NCI-H510A treated with DMSO at 0.1 percent for 48 hours (cell line): ENCODE measurements around the gene MYO9A.

ENCODE experiments used
- DNase-seq: peaks from one replicate; lab custom pipeline; 2025; lab: John Stamatoyannopoulos, UW

Gene MYO9A

DNA sequence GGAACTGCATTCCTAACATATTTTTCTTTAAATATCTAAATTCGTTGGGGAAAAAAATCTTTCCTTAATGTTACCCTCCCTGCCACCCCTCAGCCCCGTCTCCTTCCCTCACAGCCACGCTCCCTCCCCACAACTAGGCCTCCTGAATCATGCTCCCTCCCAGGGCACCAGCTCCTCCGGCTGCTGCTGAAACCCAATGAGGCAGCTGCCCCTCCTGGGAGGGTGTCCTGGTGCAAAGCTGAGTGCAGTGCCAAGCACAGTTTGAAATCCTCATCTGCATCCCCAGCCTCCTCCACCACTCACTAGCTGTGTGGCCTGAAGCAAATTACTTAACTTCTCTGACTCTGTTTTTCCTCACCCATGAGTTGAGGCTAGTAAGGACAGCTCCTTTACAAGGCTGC, 310.3 kb downstream of the MYO9A start:
- DNase-seq: no peak

DNA sequence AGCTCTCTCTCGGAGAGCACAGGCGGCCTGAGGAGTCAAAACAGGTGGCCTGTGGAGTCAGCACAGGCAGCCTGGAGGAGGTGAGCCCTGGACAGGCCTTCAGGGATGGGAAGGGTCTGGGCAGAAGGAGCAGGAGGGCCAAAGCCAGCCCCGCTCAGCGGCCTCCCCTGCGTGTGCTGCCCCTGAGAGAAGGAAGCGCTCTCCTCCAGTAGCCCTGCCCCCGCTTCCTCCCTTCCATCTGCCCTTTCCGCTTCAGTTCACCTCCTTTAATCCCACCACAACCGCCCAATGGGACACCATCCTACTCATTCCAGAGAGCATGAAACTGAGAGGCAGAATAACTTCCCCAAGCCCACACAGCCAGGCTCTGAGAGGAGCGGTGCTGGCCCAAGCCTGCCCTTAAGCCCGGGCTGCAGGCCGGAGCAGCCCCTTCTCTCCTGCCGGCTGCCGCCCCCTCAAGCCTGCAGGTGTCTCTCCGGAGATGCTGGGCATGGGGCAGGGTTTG, 310.8 kb downstream of the MYO9A start:
- DNase-seq: no peak

DNA sequence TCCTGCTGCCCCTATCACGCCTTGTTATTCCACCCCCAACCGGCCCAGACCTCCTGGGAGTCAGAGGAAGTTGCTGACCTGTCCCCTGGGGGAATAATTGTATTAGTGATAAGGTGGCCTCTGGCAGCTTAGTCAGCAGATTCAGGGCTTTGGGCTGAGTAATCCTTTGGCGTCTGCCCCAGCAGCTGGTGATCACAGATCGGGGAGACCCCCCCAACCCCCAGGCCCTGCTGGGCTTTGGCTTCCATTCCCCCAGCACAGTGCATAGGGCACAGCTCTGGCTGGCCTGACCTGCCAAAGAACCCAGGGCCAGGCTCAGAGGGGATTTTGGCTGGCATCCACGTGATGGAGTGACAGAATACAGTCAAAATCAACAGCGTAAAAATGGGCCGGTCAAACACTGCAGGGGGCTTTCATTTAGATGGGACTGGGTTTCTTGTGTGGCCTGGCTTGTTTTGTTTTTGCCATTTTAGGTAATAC, 311.5 kb downstream of the MYO9A start:
- DNase-seq: no peak

DNA sequence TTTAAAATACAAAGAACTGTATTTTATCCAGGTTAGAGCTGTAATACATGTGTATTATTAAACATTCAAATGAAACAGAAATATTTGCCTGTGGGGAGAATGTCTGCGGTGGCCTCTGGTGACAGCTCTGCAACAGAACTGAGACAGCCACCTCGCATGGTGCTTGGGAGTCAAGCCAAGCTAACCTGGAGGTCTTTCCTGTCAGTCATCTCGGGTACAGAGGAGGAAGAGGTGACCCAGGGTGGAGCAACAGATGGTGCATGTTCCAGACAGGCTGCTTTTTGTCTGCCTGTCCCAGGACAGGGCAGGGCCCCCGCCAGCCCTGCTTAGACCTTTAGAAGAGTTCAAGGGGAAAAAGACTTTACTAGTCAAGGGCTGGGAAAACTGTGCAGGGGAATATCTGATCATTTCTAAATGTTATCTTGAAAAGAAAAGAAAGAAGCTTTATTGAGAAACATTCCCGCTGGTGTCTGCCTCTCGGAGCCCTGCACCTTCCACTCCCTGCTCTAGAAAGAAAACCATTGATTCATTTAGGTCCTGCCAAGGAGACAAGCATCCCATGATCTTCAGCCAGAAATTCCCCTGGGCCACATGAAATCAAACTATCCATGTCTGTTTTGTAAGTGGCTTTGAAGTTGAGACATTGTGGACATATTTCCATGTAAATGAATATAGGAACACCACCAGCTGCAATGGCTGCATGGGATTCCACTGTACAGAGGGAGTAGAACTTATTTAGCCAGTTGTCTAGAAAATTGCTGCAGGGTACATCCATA, 313.1 kb downstream of the MYO9A start:
- DNase-seq: no peak

DNA sequence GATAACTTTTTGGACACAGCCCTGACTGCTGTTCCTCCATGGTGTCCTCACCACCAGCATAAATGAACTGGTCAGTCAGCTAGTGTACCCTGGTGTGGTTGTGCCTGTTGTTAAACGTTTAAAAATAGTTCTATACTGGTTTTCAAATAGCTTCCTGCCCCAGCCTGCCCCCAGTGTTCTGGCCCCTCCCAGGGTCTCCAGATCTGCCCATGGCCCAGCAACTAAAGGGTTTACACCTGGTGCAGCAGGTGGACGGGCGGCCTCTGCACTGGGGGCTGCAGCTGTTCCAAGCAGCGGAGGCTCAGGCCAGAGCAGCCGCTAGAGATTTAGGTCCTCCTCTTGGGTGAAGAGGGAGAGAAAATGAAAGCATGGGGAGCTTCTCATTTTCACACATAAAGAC, 313.7 kb downstream of the MYO9A start:
- no peak for DNase-seq

DNA sequence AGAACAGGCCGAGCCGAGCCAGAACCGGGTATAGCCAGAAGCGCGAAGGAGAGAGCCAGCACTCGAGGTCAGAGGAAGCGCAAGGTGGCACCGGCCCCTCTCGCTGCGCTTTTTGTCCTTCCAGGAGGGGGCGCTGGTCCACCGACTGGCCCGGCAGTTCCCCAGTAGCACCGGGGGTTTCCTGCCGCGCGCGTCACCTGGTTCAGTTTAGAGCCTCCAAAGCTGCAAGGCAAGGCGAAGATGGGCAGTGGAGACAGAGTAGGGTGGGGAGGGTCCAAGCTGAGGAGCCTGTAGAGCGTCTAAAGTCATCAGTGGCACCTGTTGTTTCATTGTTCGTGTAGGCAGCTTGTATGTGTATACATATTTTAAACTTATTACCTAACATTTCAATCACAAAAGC, 315.2 kb downstream of the MYO9A start:
- no peak for DNase-seq

DNA sequence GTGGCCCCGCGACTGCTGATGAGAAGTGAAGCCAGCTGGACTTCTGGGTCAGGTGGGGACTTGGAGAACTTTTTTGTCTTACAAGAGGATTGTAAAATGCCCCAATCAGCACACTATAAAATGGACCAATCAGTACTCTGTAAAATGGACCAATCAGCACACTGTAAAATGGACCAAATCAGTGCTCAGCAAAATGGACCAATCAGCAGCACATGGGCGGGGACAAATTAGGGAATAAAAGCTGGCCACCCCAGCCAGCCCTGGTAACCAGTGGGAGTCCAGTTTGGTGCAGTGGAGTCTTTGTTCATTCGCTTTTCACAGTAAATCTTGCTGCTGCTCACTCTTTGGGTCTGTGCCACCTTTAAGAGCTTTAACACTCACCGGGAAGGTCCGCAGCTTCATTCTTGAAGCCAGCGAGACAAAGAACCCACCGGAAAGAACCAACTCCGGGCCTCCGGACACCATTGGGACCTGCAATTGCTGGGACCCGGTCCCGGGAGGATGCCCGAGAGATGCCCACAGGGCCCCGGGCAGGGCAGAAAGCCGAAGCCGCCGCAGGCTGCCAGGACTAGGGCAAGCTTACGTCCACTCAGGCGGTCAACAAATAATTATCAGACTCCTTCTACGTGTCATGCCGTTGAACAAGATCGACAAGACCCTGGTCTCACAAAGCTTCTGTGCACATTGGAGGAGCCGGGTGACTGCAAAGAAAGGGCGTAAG, 315.9 kb downstream of the MYO9A start:
- no peak for DNase-seq

DNA sequence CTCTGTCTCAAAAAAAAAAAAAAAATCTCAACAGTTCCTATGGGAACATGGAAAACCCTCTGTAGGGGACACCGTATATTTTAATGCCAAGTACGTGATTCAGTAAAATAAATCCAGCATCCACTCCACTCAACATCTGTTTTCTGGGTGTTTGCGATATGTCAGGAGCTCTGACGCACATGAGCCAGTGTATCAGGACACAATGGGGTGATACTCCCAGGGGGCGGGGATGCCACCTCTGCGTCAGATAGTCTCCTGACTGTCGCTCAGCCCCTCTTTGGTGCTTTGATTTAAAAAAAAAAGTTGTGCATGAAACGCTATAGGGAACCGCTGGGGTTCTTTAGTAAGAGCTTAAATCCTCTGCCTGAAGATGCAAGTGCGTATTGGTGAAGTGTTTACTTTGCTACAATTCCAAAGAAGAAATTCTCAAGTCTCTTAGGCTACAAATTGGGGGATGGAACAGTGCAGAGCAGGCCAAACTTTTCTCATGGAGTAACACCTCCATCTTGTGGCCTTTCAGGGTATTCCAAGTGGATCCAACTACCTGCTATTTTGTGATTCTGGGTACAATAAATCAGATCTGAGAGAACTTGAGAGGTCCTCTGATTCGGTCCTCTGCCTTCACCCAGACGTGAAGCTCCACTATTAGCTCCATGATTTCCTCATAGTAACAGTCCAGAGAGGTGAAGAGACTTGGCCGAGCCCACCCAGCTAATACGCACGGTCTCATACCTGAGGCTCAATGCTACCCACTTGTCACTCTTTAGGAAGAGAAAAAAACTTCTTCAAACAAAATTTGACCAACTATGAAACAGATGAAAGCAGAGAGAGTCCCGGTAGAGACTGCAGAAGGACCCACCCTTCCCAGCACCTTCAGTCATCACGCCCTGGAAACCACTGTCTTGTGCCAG, 316.9 kb downstream of the MYO9A start:
- DNase-seq: peak; percentile 72

DNA sequence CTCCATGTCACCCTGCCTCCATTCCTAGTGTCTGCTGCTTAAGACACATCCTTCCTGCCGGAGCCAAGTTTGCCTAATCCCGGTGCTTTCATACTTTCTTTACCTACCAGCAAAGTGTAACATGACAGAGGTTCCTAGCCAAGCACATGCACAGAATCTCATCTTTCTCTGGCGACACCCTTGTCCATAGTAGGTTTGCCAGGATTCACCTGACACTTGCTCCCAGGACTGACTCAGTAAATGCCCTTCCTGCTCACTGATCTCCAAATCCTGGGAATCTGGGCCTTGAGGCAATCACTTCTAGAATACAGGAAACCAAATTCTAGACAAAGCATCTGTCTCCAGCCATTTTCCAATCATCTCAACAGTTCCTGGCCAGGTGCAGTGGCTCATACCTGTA, 317.8 kb downstream of the MYO9A start:
- DNase-seq: no peak

DNA sequence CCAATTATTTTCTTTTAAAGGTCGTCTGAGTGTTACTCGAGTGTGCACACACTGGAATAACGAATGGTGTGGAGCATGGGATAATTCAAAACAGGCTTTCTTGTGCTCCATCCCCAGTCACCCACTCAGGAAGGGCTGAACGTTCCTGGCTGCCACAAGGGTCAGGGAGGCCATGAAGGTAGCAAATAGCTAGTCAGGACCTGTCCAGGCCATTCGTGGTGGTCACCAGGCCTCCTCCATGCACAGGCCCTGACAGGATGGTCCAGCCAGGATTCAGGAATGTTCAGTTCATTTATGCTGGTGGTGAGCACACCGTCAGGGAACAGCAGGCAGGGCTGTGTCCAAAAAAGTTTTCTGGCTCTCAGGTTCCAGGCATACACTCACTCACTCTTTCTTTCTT, 319.3 kb downstream of the MYO9A start:
- no peak for DNase-seq

DNA sequence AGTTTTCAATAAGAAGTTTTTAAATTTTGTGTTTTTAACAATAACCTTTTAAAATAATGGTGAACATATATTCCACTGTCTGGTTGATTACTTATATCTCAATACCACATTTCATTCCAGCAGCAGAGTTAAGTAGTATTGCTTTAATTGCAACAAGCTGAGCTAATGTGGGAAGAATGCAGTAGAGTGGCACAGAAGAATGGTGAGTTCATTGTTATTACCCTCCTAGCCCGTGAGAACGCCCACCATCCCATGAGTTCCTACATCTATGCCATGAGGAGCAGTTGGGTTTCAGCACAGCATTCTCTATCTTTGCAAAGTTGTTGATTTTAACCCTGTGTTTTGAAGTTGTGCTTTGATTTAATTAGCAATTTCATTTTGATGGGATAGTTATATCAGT, 325.4 kb downstream of the MYO9A start:
- no peak for DNase-seq

DNA sequence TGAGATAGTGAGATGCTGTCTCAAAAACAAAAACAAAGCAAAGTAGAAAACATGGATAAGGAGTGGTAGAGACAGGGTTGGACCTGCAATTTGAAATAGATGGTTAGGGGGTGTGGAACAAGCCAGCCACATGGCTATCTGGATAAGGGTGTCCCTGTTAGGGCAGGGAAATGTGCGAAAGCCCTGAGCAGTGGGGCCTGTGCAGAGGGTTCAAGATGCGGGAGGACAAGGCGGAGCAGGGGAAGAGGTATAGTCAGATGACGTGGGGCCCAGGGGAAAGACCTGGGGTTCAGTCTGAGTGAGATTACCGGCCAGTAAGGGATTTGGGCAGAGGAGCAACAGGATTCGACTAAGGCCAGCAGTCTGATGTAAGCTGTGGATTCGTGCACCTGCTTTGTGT, 326.0 kb downstream of the MYO9A start:
- no peak for DNase-seq

DNA sequence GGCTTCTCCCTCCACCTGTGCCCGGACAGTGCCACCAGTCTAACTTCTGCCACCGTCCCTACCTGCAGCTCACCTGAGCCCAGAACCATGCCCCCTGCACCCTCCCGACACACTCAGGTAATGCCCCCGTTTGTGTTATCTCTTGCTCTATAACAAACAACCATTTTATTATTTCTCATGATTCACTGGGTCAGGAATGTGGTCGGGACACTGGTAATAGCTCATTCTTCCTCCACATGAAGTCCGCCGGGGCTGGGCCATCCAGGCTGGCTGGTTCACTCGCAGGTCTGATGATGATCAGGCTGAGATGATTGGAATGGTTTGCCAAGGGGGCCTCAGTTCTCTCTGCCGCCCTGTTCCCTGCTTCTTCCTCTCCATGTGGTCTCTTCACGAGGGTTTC, 327.9 kb downstream of the MYO9A start:
- no peak for DNase-seq

DNA sequence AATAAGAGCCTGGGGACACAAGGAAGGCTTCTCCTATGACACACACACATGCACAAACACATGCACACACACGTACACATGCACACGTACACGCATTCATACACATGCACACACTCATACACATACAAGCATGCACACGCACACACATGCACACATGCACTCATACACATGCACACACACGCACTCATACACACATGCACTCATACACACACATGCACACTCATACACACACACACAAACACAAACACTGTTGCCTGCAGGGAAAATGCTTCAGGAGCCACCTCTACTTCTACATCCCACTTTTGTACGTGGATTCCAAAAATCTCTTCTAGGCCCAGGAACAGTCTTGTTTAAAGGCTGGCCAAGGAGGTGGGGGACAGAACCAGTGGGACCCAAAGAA, 328.3 kb downstream of the MYO9A start:
- no peak for DNase-seq

DNA sequence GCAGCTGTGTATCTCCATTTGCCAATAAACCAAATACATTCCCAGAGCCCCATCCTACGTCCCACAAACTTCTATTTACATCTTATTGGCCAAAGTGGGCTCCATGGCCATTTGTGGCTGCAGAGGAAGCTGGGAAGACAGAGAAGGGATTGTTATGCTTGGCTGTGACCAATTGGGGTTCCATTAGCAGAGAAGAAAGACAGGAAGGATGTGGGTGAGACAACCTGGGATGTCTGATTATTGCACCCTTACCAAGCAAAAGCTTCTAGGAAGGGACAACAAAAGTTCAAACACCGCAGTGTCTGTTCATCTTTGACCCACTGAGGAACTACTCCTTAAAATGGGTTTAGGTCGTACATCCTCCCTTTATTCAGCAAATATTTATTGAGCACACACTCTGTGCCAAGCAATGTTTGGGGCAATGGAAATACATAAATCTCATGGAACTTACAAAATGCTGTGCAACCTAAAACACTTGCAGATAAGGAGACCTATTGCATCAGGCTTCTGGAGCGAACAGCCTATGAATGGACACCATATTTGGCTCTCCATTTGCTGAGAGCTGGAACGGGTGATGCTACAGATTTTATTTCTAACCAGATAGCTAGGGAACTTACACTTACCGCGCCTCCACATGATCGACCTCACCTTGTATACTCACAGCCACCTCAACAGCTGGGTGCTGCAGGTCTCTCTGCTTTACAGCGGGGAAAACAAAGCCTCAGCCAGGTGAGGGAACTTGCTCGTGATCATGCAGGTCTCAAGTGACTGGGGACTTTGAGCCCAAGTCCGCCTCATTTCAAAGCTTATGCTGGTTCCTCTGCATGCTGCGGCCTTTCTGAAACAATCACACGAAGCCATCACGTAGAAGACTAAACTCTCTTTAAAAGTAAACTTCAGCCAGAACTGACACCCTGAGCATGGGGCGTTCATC, 329.0 kb downstream of the MYO9A start:
- no peak for DNase-seq

DNA sequence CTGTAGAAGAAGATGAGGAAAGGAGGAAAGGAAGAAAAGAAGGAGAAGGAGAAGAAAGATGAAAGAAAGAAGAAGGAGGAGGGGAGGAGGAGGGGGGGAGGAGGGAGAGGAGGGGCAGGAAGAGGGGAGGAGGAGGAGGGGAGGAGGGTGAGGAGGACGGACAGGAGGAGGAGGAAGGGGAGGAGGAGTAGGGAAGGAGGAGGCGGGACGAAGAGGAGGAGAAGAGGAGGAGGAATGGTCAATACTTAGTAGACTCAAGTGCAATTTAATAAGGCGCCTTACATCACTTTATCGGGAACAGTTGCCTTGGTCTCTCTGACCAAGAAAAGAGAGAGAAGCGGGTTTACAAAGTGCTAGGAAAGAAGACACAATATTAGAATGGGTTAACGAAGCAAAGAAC, 331.3 kb downstream of the MYO9A start:
- DNase-seq: no peak

DNA sequence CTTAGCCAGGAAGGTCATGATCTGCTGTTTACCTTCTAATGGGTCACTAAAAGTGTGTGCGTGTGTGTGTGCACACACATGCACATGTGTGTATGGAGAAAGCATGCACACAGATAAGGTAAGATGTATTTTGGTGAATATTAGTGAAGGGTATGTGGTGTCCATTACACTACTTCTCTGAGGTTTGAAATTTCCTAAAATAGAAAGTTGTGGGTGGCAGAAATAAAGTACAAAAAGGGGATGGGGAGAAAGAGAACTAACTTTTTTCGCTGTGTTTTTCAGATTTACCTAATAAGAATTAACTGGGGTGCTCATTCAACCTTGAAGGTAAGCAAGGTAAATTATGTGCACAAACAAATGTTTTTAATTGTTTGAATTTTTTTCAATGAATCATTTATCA, 332.0 kb downstream of the MYO9A start:
- no peak for DNase-seq

DNA sequence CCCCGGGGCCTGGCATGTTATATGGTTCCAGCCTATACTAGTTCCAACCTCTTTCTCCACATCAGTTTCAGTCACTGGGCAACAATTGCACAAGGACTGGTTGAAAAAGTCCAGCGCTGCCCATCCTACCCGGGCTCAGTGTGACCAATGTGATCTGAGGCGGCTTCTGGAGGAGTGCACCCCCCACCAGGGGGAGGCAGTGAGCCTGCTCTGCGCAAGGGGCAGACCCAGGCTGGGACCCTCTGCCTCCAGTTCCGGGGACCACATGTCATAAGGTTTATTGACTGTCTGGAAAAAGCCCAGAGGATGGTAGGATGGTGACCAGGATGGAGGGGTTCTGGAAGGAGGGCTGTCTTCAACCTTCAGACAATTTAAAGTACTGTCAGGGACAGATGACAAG, 333.2 kb downstream of the MYO9A start:
- DNase-seq: no peak

DNA sequence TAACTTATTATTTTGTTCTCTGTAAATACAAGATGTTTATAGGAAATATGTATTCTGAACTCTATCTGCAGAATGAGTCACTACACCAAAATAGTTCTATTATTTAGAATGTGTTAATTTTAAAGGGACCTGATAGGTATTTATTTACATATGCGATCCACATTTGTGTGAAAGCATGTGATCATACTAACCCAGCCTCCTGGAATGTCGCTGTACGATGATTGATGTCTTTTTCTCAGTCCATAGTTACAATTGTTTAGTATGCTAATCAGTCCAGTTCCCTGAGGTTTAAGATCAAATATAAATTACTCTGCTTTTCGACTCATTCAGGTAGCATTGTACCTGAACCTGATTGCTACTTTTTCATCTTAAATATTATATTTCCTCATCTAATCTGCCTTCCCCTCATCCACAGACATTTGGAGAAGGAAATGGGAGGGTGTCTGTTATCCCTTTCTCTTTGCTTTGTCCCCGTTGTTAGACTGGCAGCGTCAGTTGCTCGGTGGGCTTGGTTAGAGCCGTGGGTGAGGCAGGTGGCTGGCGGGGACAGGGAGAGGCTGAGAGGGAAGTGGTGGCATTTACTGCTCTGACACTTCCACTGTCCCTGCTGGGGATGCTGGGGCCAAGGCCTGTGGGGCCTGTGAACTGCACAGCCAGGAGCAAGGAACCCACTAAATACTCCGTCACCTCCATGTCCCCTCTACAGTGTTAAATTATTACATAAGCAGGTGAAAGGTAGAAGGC, 335.4 kb downstream of the MYO9A start:
- DNase-seq: no peak

DNA sequence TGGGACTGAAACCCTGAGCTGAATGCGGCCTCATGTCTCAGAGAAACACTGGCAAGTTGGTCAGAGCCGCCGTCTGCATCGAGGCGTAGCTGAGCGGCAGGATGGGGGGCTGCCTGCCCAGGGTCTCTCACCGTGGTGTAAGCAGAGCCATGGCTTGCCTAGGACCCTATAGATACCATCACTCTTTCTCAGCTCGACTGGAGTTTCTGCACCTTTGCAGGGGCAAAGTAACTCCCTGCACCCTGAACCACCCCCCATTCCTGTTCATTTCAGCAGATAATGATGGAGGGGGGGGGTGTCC, 336.0 kb downstream of the MYO9A start:
- no peak for DNase-seq
